GM12874 (cell line): ENCODE results near the gene PDCD11.

ENCODE experiments used
- TF ChIP-seq, protein P1 (sequence below): IDR thresholded peaks from 2 replicates; pipeline ENCODE4 v1.5.1; 2011; ENCODE audit warnings: low read depth, mild to moderate bottlenecking, control low read depth, low read length, moderate library complexity; ENCODE audit not compliant: insufficient read depth

The PDCD11 gene

DNA sequence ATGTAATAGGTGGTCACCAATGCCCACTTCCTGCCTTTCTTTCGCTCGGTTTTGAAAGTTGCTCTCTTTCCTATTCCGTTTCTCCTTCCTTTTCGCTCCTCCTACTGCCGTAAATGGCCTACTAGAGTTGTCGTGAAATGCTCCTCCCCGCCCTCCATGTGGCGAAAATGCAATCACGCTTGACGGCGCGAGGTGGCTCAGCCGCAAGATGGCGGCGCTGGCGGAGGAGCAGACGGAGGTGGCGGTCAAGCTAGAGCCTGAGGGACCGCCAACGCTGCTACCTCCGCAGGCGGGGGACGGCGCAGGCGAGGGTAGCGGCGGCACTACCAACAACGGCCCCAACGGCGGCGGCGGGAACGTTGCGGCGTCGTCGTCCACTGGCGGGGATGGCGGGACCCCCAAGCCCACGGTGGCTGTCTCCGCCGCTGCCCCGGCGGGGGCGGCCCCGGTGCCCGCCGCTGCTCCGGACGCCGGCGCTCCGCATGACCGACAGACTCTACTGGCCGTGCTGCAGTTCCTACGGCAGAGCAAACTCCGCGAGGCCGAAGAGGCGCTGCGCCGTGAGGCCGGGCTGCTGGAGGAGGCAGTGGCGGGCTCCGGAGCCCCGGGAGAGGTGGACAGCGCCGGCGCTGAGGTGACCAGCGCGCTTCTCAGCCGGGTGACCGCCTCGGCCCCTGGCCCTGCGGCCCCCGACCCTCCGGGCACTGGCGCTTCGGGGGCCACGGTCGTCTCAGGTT is 28.5 kb upstream of the PDCD11 start, which contains the start of gene TAF5:
Gene TAF5, plus strand, starts transcription at position 195 of the 737 bp plus-strand sequence. Its CDS starts 14 bp downstream, at position 209.
- TF ChIP-seq, protein P1, sequence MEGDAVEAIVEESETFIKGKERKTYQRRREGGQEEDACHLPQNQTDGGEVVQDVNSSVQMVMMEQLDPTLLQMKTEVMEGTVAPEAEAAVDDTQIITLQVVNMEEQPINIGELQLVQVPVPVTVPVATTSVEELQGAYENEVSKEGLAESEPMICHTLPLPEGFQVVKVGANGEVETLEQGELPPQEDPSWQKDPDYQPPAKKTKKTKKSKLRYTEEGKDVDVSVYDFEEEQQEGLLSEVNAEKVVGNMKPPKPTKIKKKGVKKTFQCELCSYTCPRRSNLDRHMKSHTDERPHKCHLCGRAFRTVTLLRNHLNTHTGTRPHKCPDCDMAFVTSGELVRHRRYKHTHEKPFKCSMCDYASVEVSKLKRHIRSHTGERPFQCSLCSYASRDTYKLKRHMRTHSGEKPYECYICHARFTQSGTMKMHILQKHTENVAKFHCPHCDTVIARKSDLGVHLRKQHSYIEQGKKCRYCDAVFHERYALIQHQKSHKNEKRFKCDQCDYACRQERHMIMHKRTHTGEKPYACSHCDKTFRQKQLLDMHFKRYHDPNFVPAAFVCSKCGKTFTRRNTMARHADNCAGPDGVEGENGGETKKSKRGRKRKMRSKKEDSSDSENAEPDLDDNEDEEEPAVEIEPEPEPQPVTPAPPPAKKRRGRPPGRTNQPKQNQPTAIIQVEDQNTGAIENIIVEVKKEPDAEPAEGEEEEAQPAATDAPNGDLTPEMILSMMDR, result no peak

DNA sequence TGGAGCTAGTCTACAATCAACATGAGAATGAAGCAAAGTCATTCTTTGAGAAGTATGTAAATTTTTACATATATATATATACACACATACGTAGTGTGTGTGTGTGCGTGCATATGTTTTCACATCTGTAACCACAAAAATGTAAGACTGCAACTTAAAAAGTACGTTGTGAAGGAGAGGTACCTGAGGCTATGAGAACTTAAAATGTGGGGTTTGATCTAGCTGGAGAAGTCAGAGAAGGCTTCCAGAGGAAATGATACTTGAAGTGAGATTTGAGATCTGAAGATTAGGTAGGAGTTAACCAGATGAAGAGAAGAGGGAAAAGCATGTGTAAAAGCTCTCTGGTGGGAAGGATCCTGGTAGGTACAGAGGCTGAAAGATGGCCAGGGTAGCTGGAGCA is 22.9 kb upstream of the PDCD11 start:
- TF ChIP-seq, protein P1, result no peak

DNA sequence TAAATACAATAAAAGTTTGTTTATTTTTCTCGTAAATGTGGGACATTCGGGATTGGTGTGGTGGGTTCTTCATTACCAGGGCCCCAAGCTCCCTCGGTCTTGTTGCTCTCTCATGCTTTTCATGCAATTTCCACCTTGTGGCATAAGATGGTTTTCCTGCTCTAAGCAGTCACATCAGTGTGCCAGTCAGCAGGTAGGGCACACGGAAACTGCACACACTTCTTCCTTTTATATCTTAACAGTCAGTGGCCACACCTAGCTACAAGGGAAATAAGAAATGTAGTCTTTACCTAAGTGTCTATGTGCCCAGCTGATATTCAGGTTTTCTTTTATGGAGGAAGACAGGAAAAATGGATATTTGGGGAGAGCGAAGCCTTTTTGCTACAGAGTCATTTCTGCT is 22.2 kb upstream of the PDCD11 start:
- TF ChIP-seq, protein P1, result no peak

- TF ChIP-seq, protein P1, result no peak
These were observed 13.7 kb upstream of the PDCD11 start for GRCh38 chr10:103382769-103383168.

DNA sequence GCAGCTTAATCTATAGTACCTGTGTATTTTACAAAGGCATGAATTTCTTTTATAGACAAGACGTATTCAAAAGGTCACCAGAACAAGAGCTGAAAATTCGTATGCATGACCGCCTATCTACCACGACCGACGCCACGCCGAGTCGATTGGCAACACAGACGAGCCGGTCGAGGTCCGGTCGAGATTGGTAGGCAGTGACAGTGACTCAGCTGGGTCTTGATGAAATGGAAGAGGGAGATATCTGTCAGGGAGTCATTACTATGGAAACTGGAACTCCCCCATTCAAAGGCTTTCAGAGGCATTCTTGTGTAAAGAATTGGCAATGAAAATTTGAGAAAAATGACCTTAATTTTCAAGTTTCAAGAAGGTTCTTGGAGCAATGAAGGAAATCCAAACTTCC is 2.2 kb upstream of the PDCD11 start:
- TF ChIP-seq, protein P1, result no peak

DNA sequence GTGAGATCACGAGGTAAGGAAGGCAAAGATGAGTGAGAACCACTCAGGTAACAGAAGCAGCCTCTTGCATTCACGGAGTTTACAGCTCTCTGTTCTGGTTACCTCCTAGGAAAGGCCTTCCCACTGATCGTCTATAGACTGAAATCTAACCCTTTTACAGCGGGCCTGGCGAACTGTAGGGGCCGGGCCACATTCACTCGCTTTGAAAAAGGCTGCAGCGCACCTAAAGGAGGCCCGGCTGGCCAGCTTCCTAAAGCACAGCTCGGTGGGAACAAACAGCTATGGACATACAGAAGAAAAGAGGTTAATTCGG is 716 bp upstream of the PDCD11 start:
- TF ChIP-seq, protein P1, result no peak

- TF ChIP-seq, protein P1, result no peak
These were observed 312 bp downstream of the PDCD11 start for GRCh38 chr10:103396789-103397087.
